Esophagus (tissue), 2 donors: ENCODE results near the gene STKLD1. TPM values are rescaled to one million over a fixed set of nuclear protein-coding genes. Genes with fewer than 3 reads are reported as not detected.
"Not testable (repeated sequence)": the region's sequence is repeated elsewhere in the genome, so short reads cannot be mapped to it uniquely, and the experiment has no call there.

Source experiments
- H3K27ac ChIP-seq, 2 donors: one replicate each; pipeline ENCODE4 v1.5.1; 2013; ENCODE audit warnings: low read depth in 2 of 2, mild to moderate bottlenecking in 2 of 2, inconsistent platforms in 1 of 2, low read length in 1 of 2, moderate library complexity in 1 of 2
- H3K27me3 ChIP-seq, 2 donors: one replicate each; pipeline ENCODE4 v1.6.1; 2013; ENCODE audit warnings: low read length in 2 of 2, control low read depth in 1 of 2, mild to moderate bottlenecking in 1 of 2; ENCODE audit not compliant: insufficient read depth in 2 of 2, control insufficient read depth in 1 of 2
- H3K36me3 ChIP-seq, 2 donors: one replicate each; pipeline ENCODE4 v1.6.1; 2013; ENCODE audit warnings: low read length in 1 of 2; ENCODE audit not compliant: control insufficient read depth in 2 of 2, insufficient read depth in 2 of 2
- H3K4me1 ChIP-seq, 2 donors: one replicate each; pipeline ENCODE4 v1.6.1; 2013; ENCODE audit warnings: low read length in 1 of 2; ENCODE audit not compliant: control insufficient read depth in 2 of 2, insufficient read depth in 2 of 2
- H3K4me3 ChIP-seq, 2 donors: one replicate each; pipeline ENCODE4 v1.5.1; 2013; ENCODE audit warnings: low read length in 2 of 2, mild to moderate bottlenecking in 2 of 2, low read depth in 1 of 2, moderate library complexity in 1 of 2
- H3K9me3 ChIP-seq, 2 donors: one replicate each; pipeline ENCODE4 v1.6.1; 2013; ENCODE audit warnings: mild to moderate bottlenecking in 2 of 2, low read depth in 1 of 2, low read length in 1 of 2, moderate library complexity in 1 of 2; ENCODE audit not compliant: control insufficient read depth in 2 of 2, insufficient read depth in 1 of 2
- WGBS, 2 donors: extraction: QIAGEN DNeasy Blood & Tissue Kit; methylation state at CpG; one replicate each; pipeline ENCODE4 v1.1.7; 2013; 5-methylcytosine and 5-hydroxymethylcytosine counted together
- polyA plus RNA-seq, 2 donors: library from polyadenylated mRNA; stranded (reverse); fragments of 200-250 nt; gene quantifications; one replicate each; pipeline ENCODE4 v1.2.3, GENCODE V29; 2013
- donor health status: healthy with polysubstance abuse.
- donor health status: Bipolar disorder and iron deficiency.

The STKLD1 gene
- polyA plus RNA-seq, result 1 to 10 TPM in 1 of 2 donors, under 1 TPM in 1; 0.49 to 1.3 TPM

DNA sequence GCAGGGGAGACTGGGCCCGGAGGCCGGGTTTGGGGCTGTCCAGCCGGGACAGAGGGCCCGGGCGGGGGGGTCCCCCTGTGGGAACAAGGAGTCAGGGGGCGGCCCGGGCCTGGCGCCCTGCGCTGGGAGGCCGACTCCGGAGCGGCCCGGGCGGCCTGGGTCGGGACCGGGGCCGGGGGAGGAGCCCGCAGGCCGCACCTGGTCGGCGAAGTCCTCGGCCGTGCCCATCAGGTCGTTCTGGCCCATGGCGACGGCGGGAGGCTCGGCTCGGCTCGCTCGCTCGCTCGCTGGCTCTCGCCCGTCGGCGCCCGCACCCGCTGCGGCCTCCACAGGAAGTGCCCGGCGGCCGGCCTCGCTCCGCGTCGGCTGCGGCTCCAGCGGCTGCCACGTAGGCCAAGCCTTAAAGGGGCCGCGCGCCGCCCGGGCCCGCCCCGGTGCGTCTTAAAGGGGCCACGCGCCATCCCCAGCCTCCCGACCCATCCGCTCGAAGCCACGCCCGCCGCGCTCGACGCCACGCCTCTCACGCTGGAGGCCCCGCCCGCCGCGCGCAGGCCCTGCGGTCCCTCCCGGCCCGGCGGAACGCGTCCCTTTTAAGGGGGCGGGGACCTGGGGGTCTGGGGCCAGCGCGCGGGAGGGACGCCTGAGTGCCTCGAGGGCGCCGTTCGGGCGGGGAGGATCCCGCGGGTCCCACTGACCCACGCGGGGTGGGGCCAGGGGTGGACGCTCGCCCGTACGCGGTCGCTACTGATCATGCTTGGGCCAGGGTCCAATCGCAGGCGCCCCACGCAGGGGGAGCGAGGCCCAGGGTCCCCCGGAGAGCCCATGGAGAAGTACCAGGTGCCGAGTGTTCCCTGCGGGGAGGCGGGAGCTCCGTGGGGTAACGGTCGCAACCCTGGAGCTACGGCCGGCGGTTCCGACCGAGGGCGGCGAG is at the start of gene STKLD1, which contains the start of gene SURF4:
TSS of gene STKLD1 (plus strand) at position 643 of the 931 bp plus-strand sequence. CDS start at position 751, 108 bp downstream.
TSS of gene SURF4 (minus strand) at position 337 of the 931 bp plus-strand sequence. CDS start at position 246, 91 bp downstream.
- H3K27me3 ChIP-seq, result no peaks in the 10 kb centered on the region
- peak within 1 kb of the TSS; percentile 87 to 93 for H3K4me3 ChIP-seq
- H3K27ac ChIP-seq, result peak within 1 kb of the TSS; percentile 97 to 98
- H3K9me3 ChIP-seq, result no peaks in the 10 kb centered on the region
- peaks cover 0 to 7% of the 10 kb centered on the region in 2 donors for H3K36me3 ChIP-seq
- 1% methylated on average over 84 to 120 of the region's 120 CpGs for WGBS, 2 donors
- H3K4me1 ChIP-seq, result peaks cover 8 to 30% of the 10 kb centered on the region in 2 donors

DNA sequence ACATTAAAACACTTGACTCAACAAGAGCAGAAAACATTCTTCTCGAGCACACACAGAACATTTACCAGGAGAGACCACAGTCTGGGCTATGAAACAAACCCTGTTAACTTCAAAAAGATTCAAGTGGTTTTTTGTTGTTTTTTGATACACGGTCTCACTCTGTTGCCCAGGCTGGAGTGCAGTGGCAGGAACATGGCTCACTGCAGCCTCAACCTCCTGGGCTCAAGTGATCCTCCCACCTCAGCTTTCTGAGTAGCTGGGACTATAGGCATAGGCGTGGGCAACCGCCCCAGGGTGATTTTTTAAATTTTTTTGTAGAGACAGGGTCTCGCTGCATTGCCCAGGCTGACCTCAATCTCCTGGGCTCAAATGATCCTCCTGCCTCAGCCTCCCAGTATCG is 49.1 kb upstream of the STKLD1 start:
- WGBS, 2 donors, result 88 to 89% methylated on average over 6 of the region's 6 CpGs
- H3K9me3 ChIP-seq, H3K27me3 ChIP-seq, H3K4me1 ChIP-seq, H3K27ac ChIP-seq, H3K4me3 ChIP-seq: not testable (repeated sequence)
- peaks cover 5 to 10% of the 10 kb centered on the region in 2 donors for H3K36me3 ChIP-seq

DNA sequence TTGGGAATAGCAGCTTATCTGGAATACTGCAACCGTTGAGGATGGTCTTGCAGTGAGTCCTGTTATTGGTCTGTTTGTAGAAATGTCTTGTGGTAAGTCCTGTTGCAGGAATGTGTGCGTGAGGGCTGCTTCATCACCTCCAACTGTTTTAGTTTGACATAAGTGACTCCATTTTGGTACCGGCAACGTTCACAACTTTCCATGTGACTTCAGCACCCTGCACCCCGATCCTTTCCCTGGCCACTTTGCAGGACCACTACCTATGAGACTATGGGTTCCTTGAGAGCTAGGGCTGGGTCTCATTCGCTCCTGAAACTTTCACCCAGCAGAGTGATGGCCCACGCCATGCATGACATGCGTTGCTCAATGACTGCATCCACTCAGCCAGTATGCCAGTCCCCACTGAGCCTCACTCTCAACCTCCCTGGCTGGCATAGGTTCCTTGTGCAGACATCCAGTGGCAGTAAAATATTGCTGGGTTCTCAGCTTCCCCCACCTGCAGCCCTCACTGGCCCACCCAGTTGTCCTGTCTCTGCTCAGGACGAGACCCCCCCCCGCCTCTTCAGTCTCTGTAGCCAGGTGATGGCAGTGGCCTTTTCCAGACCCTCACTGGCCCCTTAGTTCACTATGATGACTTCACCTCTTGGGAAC is 48.2 kb upstream of the STKLD1 start:
- H3K27ac ChIP-seq, result no peak overlapping the region
- H3K4me1 ChIP-seq, result no peaks in the 10 kb centered on the region
- H3K9me3 ChIP-seq, result no peaks in the 10 kb centered on the region
- 91% methylated on average over 10 of the region's 10 CpGs for WGBS, 2 donors
- no peaks in the 10 kb centered on the region for H3K27me3 ChIP-seq
- H3K36me3 ChIP-seq, result peaks cover 14 to 18% of the 10 kb centered on the region in 2 donors
- H3K4me3 ChIP-seq, result no peak overlapping the region

DNA sequence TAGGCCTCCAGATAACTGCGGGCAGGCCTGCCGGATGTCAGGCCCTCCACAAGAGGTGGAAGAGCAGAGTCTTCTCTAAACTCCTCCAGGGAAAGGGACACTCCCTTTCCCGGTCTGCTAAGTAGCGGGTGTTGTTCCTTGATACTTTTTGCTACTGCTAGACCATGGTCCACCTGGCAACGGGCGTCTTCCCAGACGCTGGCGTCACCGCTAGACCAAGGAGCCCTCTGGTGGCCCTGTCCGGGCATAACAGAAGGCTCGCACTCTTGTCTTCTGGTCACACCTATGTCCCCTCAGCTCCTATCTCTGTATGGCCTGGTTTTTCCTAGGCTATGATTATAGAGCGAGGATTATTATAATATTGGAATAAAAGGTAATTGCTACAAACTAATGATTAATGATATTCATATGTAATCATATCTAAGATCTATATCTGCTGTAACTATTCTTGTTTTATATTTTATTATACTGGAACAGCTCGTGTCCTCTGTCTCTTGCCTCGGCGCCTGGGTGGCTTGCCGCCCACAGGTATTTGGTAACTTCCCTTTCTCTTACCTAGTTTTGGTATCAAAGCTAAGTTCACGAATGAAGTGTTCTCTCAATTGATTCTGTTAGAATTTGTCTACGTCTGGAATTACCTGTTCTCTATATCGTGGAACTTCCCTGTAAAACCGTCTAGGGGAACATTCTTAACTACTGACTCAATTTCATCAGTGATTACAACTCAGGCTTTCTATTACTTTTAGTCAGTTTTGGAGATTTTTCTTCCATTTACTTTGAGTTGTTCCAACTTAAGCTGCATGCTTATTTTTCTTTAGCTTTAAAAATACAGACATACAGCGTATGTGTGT is 46.6 kb upstream of the STKLD1 start:
- WGBS, 2 donors, result 55 to 57% methylated on average over 21 of the region's 21 CpGs
- H3K27me3 ChIP-seq, H3K4me3 ChIP-seq, H3K27ac ChIP-seq, H3K9me3 ChIP-seq, H3K4me1 ChIP-seq: not testable (repeated sequence)
- peaks cover 26 to 32% of the 10 kb centered on the region in 2 donors for H3K36me3 ChIP-seq

DNA sequence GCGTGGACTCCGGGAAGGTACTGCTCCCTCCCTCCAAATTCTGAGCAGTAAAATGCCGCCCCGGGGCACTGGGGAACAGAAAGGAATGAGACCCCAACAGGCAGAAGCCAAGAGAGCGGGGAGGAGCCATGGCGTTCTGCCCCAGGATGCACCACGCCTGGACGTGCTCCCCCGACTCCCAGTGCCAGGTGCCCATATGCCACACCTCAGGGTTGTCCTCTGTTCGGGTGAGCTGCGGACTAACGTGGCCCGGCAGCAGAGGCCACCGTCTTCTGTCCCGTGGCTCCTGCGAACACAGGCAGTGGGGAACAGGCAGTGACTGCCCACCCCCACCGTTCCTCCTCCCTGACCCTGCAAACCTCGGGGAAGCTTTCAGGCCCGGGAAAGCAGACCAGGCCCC is 44.9 kb upstream of the STKLD1 start:
- WGBS, 2 donors, result 80 to 82% methylated on average over 19 of the region's 19 CpGs
- H3K9me3 ChIP-seq, result no peaks in the 10 kb centered on the region
- no peak overlapping the region for H3K4me3 ChIP-seq
- H3K27ac ChIP-seq, result no peak overlapping the region
- H3K36me3 ChIP-seq, result peaks cover 26 to 32% of the 10 kb centered on the region in 2 donors
- H3K4me1 ChIP-seq, result peaks cover 3 to 7% of the 10 kb centered on the region in 2 donors
- H3K27me3 ChIP-seq, result no peaks in the 10 kb centered on the region

DNA sequence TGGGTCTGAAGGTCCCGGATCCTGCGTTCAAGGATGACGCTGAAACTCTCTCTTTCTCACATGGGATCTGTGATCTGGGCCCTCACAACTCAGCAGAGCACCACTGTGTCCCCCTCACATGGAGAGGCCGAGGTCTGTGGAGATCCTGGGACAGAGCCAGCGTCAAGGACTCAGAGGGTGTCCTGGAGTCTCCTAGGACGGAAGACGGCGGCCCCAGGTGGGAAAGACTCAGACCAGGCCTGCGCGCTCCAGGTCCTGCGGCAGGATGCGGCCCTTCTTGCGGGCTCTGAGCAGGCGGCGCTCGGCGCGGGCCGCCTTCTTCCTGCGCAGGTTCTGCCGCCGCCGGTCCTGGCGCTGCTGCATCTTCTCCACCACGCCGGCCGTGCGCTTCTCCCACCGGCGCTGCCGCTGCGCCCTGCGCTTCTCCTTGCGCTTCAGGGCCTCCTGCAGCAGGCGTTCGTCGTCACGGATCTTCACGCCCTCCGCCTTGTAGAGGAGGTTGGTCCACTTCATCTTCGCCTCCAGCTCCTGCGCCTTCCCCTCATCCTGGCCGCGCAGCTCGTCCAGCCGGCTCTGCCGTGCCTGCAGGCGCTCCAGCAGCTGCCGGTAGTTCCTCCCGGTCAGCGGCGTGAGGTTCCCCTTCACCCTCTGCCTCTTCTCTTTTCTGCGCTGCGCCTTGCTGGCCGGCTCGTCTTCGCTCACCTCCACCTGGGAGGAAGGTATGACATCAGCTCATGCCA is 44.4 kb upstream of the STKLD1 start:
- 95% methylated on average over 55 to 57 of the region's 57 CpGs for WGBS, 2 donors
- Histone ChIP-seq H3K4me1 (peaks cover 3 to 11% of the 10 kb centered on the region in 2 donors), H3K27me3 (no peaks in the 10 kb centered on the region), H3K4me3 (no peak overlapping the region), H3K36me3 (peaks cover 26 to 32% of the 10 kb centered on the region in 2 donors), H3K27ac (no peak overlapping the region), H3K9me3 (no peaks in the 10 kb centered on the region)

DNA sequence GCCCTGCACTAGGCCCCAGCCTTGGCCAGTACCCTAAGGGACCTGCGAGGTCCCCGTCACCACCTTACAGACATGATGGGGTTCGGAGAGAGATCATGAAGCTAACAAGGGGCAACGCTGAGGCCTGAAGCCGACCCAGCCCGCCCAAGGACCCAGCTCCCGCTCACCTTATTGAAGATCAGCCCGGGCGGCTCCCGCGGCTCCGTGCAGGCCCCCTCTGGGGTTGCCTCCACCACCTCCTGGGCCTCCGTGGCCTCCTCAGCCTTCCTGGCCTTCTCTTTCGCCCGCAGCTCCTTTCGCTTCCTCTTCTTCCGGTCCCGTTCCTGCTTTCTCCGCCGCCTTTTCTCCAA is 43.8 kb upstream of the STKLD1 start:
- H3K4me3 ChIP-seq, result no peak overlapping the region
- peaks cover 3 to 11% of the 10 kb centered on the region in 2 donors for H3K4me1 ChIP-seq
- H3K27me3 ChIP-seq, result no peaks in the 10 kb centered on the region
- WGBS, 2 donors, result 90 to 95% methylated on average over 20 of the region's 20 CpGs
- H3K36me3 ChIP-seq, result peaks cover 26 to 32% of the 10 kb centered on the region in 2 donors
- no peak overlapping the region for H3K27ac ChIP-seq
- H3K9me3 ChIP-seq, result no peaks in the 10 kb centered on the region

DNA sequence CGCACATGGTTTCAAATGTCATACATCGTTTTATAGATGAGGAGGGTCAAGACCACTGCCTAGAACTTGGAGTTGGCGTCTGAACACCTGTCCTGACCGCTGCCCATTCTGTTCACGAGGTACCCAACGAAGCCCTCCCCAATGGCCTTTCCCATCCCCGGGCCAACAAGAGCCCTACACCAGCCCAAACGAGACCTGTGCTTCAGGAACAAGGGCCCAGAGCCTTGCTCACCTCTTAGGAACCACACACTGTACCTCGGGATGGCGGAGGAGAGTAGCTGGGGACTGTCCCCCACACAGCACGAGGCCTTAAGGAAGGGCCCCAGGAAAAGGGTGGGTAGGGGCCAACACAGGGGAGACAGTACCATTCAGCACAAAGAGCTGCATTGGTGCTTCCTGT is 43.2 kb upstream of the STKLD1 start:
- H3K4me1 ChIP-seq, result peaks cover 3 to 11% of the 10 kb centered on the region in 2 donors
- H3K36me3 ChIP-seq, result peaks cover 26 to 32% of the 10 kb centered on the region in 2 donors
- H3K27ac ChIP-seq, result no peak overlapping the region
- H3K9me3 ChIP-seq, result no peaks in the 10 kb centered on the region
- no peak overlapping the region for H3K4me3 ChIP-seq
- WGBS, 2 donors, result 92 to 94% methylated on average over 11 of the region's 11 CpGs
- H3K27me3 ChIP-seq, result no peaks in the 10 kb centered on the region
